Erythroblast (primary cell): Measurements from ENCODE around the gene CTRB1.

Experiments
- GATA1 ChIP-seq: IDR thresholded peaks from 2 replicates; pipeline ENCODE4 v1.6.1; 2011; ENCODE audit warnings: low read depth, mild to moderate bottlenecking, control low read depth, low read length, moderate library complexity
- POLR2A ChIP-seq: IDR thresholded peaks from 2 replicates; pipeline ENCODE4 v1.6.1; 2011; ENCODE audit warnings: mild to moderate bottlenecking, low read length

- TF ChIP-seq POLR2A: no peak
- no peak for TF ChIP-seq GATA1
These were observed 22.7 kb upstream of the CTRB1 start for GRCh38 chr16:75195811-75196790.
